OCI-LY7 (cell line): ENCODE measurements around the gene FAM185A. TPM values are rescaled to one million over a fixed set of nuclear protein-coding genes. Genes with fewer than 3 reads are reported as not detected.

Experiments used
- BruUV-seq: library from RNA; stranded (reverse); fragments of 400-500 nt; replicated peaks from 2 replicates; lab custom pipeline; 2021; lab: Mats Ljungman, UMichigan
- CTCF ChIA-PET: fragments of 300-600 bp; sonication (Branson Sonifier 250); formaldehyde crosslinking; loops from one replicate; lab custom pipeline; 2022; ENCODE audit warnings: antibody characterized with exemption; ENCODE audit not compliant: unreplicated experiment; lab: Charles Lee
- POLR2A ChIA-PET: fragments of 300-600 bp; sonication (Branson Sonifier 250); formaldehyde crosslinking; loops from one replicate; lab custom pipeline; 2022; ENCODE audit warnings: antibody characterized with exemption; lab: Charles Lee
- DNase-seq: peaks from one replicate; pipeline ENCODE4 v3.0.0-alpha.2; 2015; ENCODE audit warnings: low spot score
- H2AFZ ChIP-seq: fragments of 200-600 bp; sonication (generic), shearing (Covaris generic); 2 replicates; pipeline ENCODE4 v1.6.1; 2014; ENCODE audit warnings: mild to moderate bottlenecking, antibody characterized with exemption, low read length, moderate library complexity
- H3K27ac ChIP-seq: fragments of 200-600 bp; sonication (generic); 2 replicates; pipeline ENCODE4 v1.5.1; 2014; ENCODE audit warnings: mixed run types, low read depth, mild to moderate bottlenecking, moderate library complexity, low read length, inconsistent platforms; ENCODE audit not compliant: poor library complexity, severe bottlenecking
- H3K36me3 ChIP-seq: fragments of 200-600 bp; sonication (generic); 2 replicates; pipeline ENCODE4 v1.6.1; 2014; ENCODE audit warnings: mild to moderate bottlenecking, antibody characterized with exemption, low read length, moderate library complexity, mixed read lengths; ENCODE audit not compliant: insufficient read depth
- H3K4me1 ChIP-seq: fragments of 200-600 bp; sonication (generic); 2 replicates; pipeline ENCODE4 v1.5.1; 2014; ENCODE audit warnings: mild to moderate bottlenecking, low read length; ENCODE audit not compliant: insufficient read depth, poor library complexity, severe bottlenecking
- H3K4me2 ChIP-seq: fragments of 200-600 bp; sonication (generic); 2 replicates; pipeline ENCODE4 v1.6.1; 2014; ENCODE audit warnings: mild to moderate bottlenecking, low read length
- H3K4me3 ChIP-seq: fragments of 200-600 bp; sonication (generic); 2 replicates; pipeline ENCODE4 v1.5.1; 2014; ENCODE audit warnings: mild to moderate bottlenecking, low read depth, low read length; ENCODE audit not compliant: poor library complexity, severe bottlenecking
- H3K79me2 ChIP-seq: fragments of 200-600 bp; sonication (generic); 2 replicates; pipeline ENCODE4 v1.6.1; 2016; ENCODE audit warnings: low read depth, mild to moderate bottlenecking, low read length, moderate library complexity, mixed read lengths; ENCODE audit not compliant: insufficient read depth
- H3K9me2 ChIP-seq: fragments of 200-600 bp; sonication (generic); 2 replicates; pipeline ENCODE4 v1.6.1; 2016; ENCODE audit warnings: mild to moderate bottlenecking, low read length, mixed read lengths; ENCODE audit not compliant: insufficient read depth
- H3K9me3 ChIP-seq: fragments of 200-600 bp; sonication (generic); 2 replicates; pipeline ENCODE4 v1.6.1; 2014; ENCODE audit warnings: mild to moderate bottlenecking, mixed run types, low read length, mixed read lengths
- H4K20me1 ChIP-seq: fragments of 200-600 bp; sonication (generic); 2 replicates; pipeline ENCODE4 v1.6.1; 2014; ENCODE audit warnings: mild to moderate bottlenecking, antibody characterized with exemption, low read length, moderate library complexity, mixed read lengths; ENCODE audit not compliant: insufficient read depth
- EZH2phosphoT487 ChIP-seq: fragments of 200-600 bp; sonication (generic); IDR thresholded peaks from 2 replicates; pipeline ENCODE4 v1.6.1; 2018; ENCODE audit warnings: low read depth, borderline replicate concordance, mild to moderate bottlenecking, mixed run types, antibody characterized with exemption, low read length, moderate library complexity, mixed read lengths
- intact Hi-C: fragments of 100-400 bp; cut with micrococcal nuclease; formaldehyde crosslinking; loops from one replicate; pipeline ENCODE4 v1.10.0; 2022; ENCODE audit not compliant: unreplicated experiment
- small RNA-seq: library from RNA; depleted of rRNA; stranded (forward); fragments of <200 nt; gene quantifications from one replicate; pipeline ENCODE3, GENCODE V24; 2014
- total RNA-seq, 2 experiments: library from RNA; depleted of rRNA in 1 of 2; stranded (reverse); fragments of >200 nt in 1 of 2; shearing (Covaris generic) in 1 of 2; gene quantifications; 2 replicates each; pipeline ENCODE4 v1.2.3, GENCODE V29; 2014 to 2022
- TF ChIP-seq, protein P1 (sequence below): fragments of 200-600 bp; sonication (generic); conservative IDR thresholded peaks from 2 replicates; pipeline ENCODE4 v1.5.1; 2014; ENCODE audit warnings: mild to moderate bottlenecking, antibody characterized with exemption, low read length, moderate library complexity, mixed read lengths

Gene FAM185A
- total RNA-seq, 2 experiments from 2014 or later = 10.3 to 10.4 TPM

GRCh38 chr7:102849538-102849937, 100.7 kb downstream of the FAM185A start:
- H3K9me3 ChIP-seq = no peaks in the 10 kb centered on the region
- no peaks in the 10 kb centered on the region for H4K20me1 ChIP-seq
- H2AFZ ChIP-seq = no peak overlapping the region
- H3K79me2 ChIP-seq = no peaks in the 10 kb centered on the region
- BruUV-seq = no TSS peak
- DNase-seq = no peak
- ChIA-PET POLR2A (no interaction called here), CTCF (no interaction called here)
- intact Hi-C loops = no loop called here
- TF ChIP-seq, protein P1, sequence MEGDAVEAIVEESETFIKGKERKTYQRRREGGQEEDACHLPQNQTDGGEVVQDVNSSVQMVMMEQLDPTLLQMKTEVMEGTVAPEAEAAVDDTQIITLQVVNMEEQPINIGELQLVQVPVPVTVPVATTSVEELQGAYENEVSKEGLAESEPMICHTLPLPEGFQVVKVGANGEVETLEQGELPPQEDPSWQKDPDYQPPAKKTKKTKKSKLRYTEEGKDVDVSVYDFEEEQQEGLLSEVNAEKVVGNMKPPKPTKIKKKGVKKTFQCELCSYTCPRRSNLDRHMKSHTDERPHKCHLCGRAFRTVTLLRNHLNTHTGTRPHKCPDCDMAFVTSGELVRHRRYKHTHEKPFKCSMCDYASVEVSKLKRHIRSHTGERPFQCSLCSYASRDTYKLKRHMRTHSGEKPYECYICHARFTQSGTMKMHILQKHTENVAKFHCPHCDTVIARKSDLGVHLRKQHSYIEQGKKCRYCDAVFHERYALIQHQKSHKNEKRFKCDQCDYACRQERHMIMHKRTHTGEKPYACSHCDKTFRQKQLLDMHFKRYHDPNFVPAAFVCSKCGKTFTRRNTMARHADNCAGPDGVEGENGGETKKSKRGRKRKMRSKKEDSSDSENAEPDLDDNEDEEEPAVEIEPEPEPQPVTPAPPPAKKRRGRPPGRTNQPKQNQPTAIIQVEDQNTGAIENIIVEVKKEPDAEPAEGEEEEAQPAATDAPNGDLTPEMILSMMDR = no peak
- no peak for TF ChIP-seq EZH2phosphoT487
- H3K27ac ChIP-seq = no peak overlapping the region
- H3K36me3 ChIP-seq = no peaks in the 10 kb centered on the region
- no peaks in the 10 kb centered on the region for H3K9me2 ChIP-seq
- no peak overlapping the region for H3K4me3 ChIP-seq
- no peak overlapping the region for H3K4me2 ChIP-seq
- H3K4me1 ChIP-seq = no peaks in the 10 kb centered on the region

- Histone ChIP-seq H3K9me2 (no peaks in the 10 kb centered on the region), H3K79me2 (no peaks in the 10 kb centered on the region), H3K4me2 (no peak overlapping the region), H2AFZ (no peak overlapping the region), H3K4me3 (no peak overlapping the region), H4K20me1 (no peaks in the 10 kb centered on the region), H3K27ac (no peak overlapping the region), H3K9me3 (no peaks in the 10 kb centered on the region), H3K36me3 (no peaks in the 10 kb centered on the region), H3K4me1 (no peaks in the 10 kb centered on the region)
- intact Hi-C loops = no loop called here
- no TSS peak for BruUV-seq
- no peak for DNase-seq
- no peak for TF ChIP-seq EZH2phosphoT487
- TF ChIP-seq, protein P1 = no peak
- ChIA-PET POLR2A (no interaction called here), CTCF (no interaction called here)
Observed at GRCh38 chr7:102856036-102856435, 107.2 kb downstream of the FAM185A start.

Small RNA genes lying within 50 kb of the gene (small RNA-seq; reads per million reads assigned to genes)
- not detected for gene RNU6-1136P

Other genes starting within 250 kb of the FAM185A start
- gene RASA4B, start 231.2 kb upstream of the FAM185A start, total RNA-seq (2014; rRNA removed; shearing (Covaris generic)) = 7.2 and 8.2 TPM in 2 replicates
- gene RASA4B, start 231.2 kb upstream of the FAM185A start, total RNA-seq (2022) = 12.8 and 18.1 TPM in 2 replicates
- 5.4 and 10.2 TPM in 2 replicates for gene UPK3BL2, start 205.3 kb upstream of the FAM185A start, total RNA-seq (2014; rRNA removed; shearing (Covaris generic))
- 19.5 and 22.2 TPM in 2 replicates for gene UPK3BL2, start 205.3 kb upstream of the FAM185A start, total RNA-seq (2022)
- gene SPDYE2, start 197.8 kb upstream of the FAM185A start, total RNA-seq (2014; rRNA removed; shearing (Covaris generic)) = not detected in 2 replicates
- not detected in 2 replicates for gene SPDYE2, start 197.8 kb upstream of the FAM185A start, total RNA-seq (2022)
- gene POLR2J3, start 176.4 kb upstream of the FAM185A start, total RNA-seq (2014; rRNA removed; shearing (Covaris generic)) = 12.4 and 30.4 TPM in 2 replicates
- gene POLR2J3, start 176.4 kb upstream of the FAM185A start, total RNA-seq (2022) = 62.8 and 63.7 TPM in 2 replicates
- 20.3 and 25.9 TPM in 2 replicates for gene RASA4, start 132.2 kb upstream of the FAM185A start, total RNA-seq (2014; rRNA removed; shearing (Covaris generic))
- gene RASA4, start 132.2 kb upstream of the FAM185A start, total RNA-seq (2022) = 52.4 and 64.6 TPM in 2 replicates
- 13.3 and 22.6 TPM in 2 replicates for gene UPK3BL1, start 106.2 kb upstream of the FAM185A start, total RNA-seq (2014; rRNA removed; shearing (Covaris generic))
- gene UPK3BL1, start 106.2 kb upstream of the FAM185A start, total RNA-seq (2022) = 22.5 and 26.6 TPM in 2 replicates
- not detected in 2 replicates for gene SPDYE2B, start 98.7 kb upstream of the FAM185A start, total RNA-seq (2014; rRNA removed; shearing (Covaris generic))
- gene SPDYE2B, start 98.7 kb upstream of the FAM185A start, total RNA-seq (2022) = not detected in 2 replicates
- 2.5 and 5.4 TPM in 2 replicates for gene POLR2J2, start 77.3 kb upstream of the FAM185A start, total RNA-seq (2014; rRNA removed; shearing (Covaris generic))
- gene POLR2J2, start 77.3 kb upstream of the FAM185A start, total RNA-seq (2022) = 11.8 and 16.2 TPM in 2 replicates
- not detected in 2 replicates for gene LRRC17, start 164.0 kb downstream of the FAM185A start, total RNA-seq (2014; rRNA removed; shearing (Covaris generic))
- gene LRRC17, start 164.0 kb downstream of the FAM185A start, total RNA-seq (2022) = not detected in 2 replicates